Endothelial cell of umbilical vein (primary cell): ENCODE data around the gene VPS41.

Source experiments
- EZH2 ChIP-seq: IDR thresholded peaks from 2 replicates; pipeline ENCODE4 v1.6.1; 2012; ENCODE audit warnings: borderline replicate concordance, low read depth, mild to moderate bottlenecking, moderate library complexity, low read length, inconsistent platforms; ENCODE audit not compliant: severe bottlenecking
- FOS ChIP-seq: IDR thresholded peaks from 2 replicates; pipeline ENCODE4 v1.6.1; 2011; ENCODE audit warnings: mild to moderate bottlenecking, low read length, moderate library complexity, borderline replicate concordance; ENCODE audit not compliant: insufficient read depth
- GATA2 ChIP-seq: IDR thresholded peaks from 2 replicates; pipeline ENCODE4 v1.7.0; 2011; ENCODE audit warnings: low read depth, mild to moderate bottlenecking, moderate library complexity, mixed read lengths, low read length; ENCODE audit not compliant: insufficient read length, insufficient read depth
- JUN ChIP-seq: IDR thresholded peaks from 2 replicates; pipeline ENCODE4 v1.6.1; 2011; ENCODE audit warnings: borderline replicate concordance, low read depth; ENCODE audit not compliant: insufficient read length, insufficient read depth
- MYC ChIP-seq: IDR thresholded peaks from one replicate; pipeline ENCODE4 v1.6.1; 2011; ENCODE audit warnings: mild to moderate bottlenecking, low read depth, low read length
- POLR2A ChIP-seq: IDR thresholded peaks from 2 replicates; pipeline ENCODE4 v1.6.1; 2012; ENCODE audit warnings: low read depth, mild to moderate bottlenecking, control low read depth, low read length
- POLR2AphosphoS5 ChIP-seq: IDR thresholded peaks from 2 replicates; pipeline ENCODE4 v1.6.1; 2012; ENCODE audit warnings: low read depth, mild to moderate bottlenecking, control low read depth, low read length, moderate library complexity; ENCODE audit not compliant: insufficient read depth
- TF ChIP-seq, protein P1 (sequence below), 2 donors: IDR thresholded peaks; 1 replicate in 1 of 2; 2 replicates in 1 of 2; pipeline ENCODE4 v1.5.1; 2011; ENCODE audit warnings: low read length in 2 of 2, mild to moderate bottlenecking in 2 of 2, moderate library complexity in 2 of 2, control low read depth in 1 of 2, inconsistent platforms in 1 of 2, low read depth in 1 of 2; ENCODE audit not compliant: insufficient read depth in 1 of 2; ENCODE audit errors: extremely low read depth in 1 of 2
- TF ChIP-seq, protein P2 (sequence below): IDR thresholded peaks from 2 replicates; pipeline ENCODE4 v1.6.1; 2011; ENCODE audit not compliant: insufficient read depth, insufficient read length

GRCh38 chr7:38744746-38745145 lies 164.2 kb downstream of the VPS41 start:
- TF ChIP-seq, protein P1, sequence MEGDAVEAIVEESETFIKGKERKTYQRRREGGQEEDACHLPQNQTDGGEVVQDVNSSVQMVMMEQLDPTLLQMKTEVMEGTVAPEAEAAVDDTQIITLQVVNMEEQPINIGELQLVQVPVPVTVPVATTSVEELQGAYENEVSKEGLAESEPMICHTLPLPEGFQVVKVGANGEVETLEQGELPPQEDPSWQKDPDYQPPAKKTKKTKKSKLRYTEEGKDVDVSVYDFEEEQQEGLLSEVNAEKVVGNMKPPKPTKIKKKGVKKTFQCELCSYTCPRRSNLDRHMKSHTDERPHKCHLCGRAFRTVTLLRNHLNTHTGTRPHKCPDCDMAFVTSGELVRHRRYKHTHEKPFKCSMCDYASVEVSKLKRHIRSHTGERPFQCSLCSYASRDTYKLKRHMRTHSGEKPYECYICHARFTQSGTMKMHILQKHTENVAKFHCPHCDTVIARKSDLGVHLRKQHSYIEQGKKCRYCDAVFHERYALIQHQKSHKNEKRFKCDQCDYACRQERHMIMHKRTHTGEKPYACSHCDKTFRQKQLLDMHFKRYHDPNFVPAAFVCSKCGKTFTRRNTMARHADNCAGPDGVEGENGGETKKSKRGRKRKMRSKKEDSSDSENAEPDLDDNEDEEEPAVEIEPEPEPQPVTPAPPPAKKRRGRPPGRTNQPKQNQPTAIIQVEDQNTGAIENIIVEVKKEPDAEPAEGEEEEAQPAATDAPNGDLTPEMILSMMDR (IDR thresholded peaks at IDR 0.05; ENCODE audit: extremely low read depth in 1 of 2, insufficient read depth in 1 of 2, low read depth in 1 of 2, low read length in 2 of 2), result no peak
- TF ChIP-seq FOS (no peak), POLR2AphosphoS5 (no peak), POLR2A (no peak), JUN (no peak), MYC (no peak), EZH2 (no peak), GATA2 (no peak)
- TF ChIP-seq, protein P2, sequence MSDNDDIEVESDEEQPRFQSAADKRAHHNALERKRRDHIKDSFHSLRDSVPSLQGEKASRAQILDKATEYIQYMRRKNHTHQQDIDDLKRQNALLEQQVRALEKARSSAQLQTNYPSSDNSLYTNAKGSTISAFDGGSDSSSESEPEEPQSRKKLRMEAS, result no peak
